ENCODE data around the gene PDAP1.

- TF ChIP-seq EP300 (IDR thresholded peaks at IDR 0.05) (no peak), HDAC2 (IDR thresholded peaks at IDR 0.05) (no peak), PBX3 (IDR thresholded peaks at IDR 0.05) (no peak), RNF2 (IDR thresholded peaks at IDR 0.05; ENCODE audit: borderline replicate concordance, low read depth) (no peak), POLR2A (IDR thresholded peaks at IDR 0.05; ENCODE audit: low read length) (no peak), E2F6 (IDR thresholded peaks at IDR 0.05; ENCODE audit: borderline replicate concordance, low read depth) (no peak)
Observed at GRCh38 chr7:99446096-99446495, 37.7 kb upstream of the PDAP1 start.
